Measurements from ENCODE around the gene THAP10. TPM values are rescaled to one million over a fixed set of nuclear protein-coding genes. Genes with fewer than 3 reads are reported as not detected.

The THAP10 gene
- total RNA-seq, 4 donors from 2014 or later: 1.5 to 4.6 (median 2.7) TPM

DNA sequence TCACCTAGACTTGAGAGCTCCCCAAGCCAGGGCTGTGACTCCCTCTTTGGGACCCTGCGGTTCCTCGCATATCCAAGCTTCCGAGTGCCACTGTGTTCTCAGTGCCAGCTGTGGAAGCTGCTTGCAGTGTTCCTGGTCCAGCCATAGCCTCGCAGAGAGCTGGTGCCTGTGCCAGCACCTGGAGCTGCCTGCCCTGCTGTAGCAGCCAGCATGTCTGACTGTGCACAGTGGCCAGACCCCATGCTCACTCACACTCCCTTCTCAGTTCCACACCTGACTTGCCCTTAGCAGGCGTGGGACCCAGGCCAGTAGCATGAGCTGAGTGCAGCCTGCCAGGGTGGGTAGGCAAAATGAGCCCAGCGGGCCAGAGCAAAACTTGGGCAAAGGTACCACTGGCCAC, 25.7 kb upstream of the THAP10 start:
- no peaks in the 10 kb centered on the region for H3K27me3 ChIP-seq
- no peaks in the 10 kb centered on the region for H3K4me1 ChIP-seq
- no peaks in the 10 kb centered on the region for H3K9me3 ChIP-seq
- TF ChIP-seq POLR2A (IDR thresholded peaks at IDR 0.05) (no peak), CTCF (IDR thresholded peaks at IDR 0.05) (no peak), EP300 (IDR thresholded peaks at IDR 0.05) (no peak), POLR2AphosphoS5 (IDR thresholded peaks at IDR 0.05) (no peak)
- ATAC-seq: no peak
- peaks cover 0 to 17% of the 10 kb centered on the region in 2 donors for H3K36me3 ChIP-seq
- H3K27ac ChIP-seq: no peak overlapping the region
- 93% methylated on average over 3 of the region's 6 CpGs; no CpG with 5 or more reads in 1 of the 2 donors for WGBS, 2 donors (ENCODE audit: low coverage in 1 of 2)
- H3K4me3 ChIP-seq: no peak overlapping the region

GRCh38 chr15:70916531-70916930, 24.3 kb upstream of the THAP10 start:
- no peak overlapping the region for H3K4me3 ChIP-seq
- H3K9me3 ChIP-seq: no peaks in the 10 kb centered on the region
- TF ChIP-seq POLR2AphosphoS5 (IDR thresholded peaks at IDR 0.05) (no peak), CTCF (IDR thresholded peaks at IDR 0.05) (no peak), EP300 (IDR thresholded peaks at IDR 0.05) (no peak), POLR2A (IDR thresholded peaks at IDR 0.05) (no peak)
- ATAC-seq: no peak
- WGBS, 2 donors (ENCODE audit: low coverage in 1 of 2): 100% methylated on average over 1 of the region's 10 CpGs; no CpG with 5 or more reads in 1 of the 2 donors
- H3K27ac ChIP-seq: no peak overlapping the region
- peaks cover 0 to 24% of the 10 kb centered on the region in 2 donors for H3K36me3 ChIP-seq
- H3K27me3 ChIP-seq: no peaks in the 10 kb centered on the region
- no peaks in the 10 kb centered on the region for H3K4me1 ChIP-seq

- H3K4me1 ChIP-seq: no peaks in the 10 kb centered on the region
- no peak for ATAC-seq
- peaks cover 0 to 11% (median 0%) of the 10 kb centered on the region in 3 donors for H3K9me3 ChIP-seq
- TF ChIP-seq CTCF (IDR thresholded peaks at IDR 0.05): no peak
- no peak for TF ChIP-seq POLR2A (IDR thresholded peaks at IDR 0.05)
- TF ChIP-seq EP300 (IDR thresholded peaks at IDR 0.05): no peak
- TF ChIP-seq POLR2AphosphoS5 (IDR thresholded peaks at IDR 0.05): no peak
- H3K27ac ChIP-seq: no peak overlapping the region
- 76 to 100% methylated on average over 1 of the region's 1 CpG for WGBS, 2 donors (ENCODE audit: low coverage in 1 of 2)
- H3K36me3 ChIP-seq: peaks cover 0 to 47% of the 10 kb centered on the region in 2 donors
- no peaks in the 10 kb centered on the region for H3K27me3 ChIP-seq
- H3K4me3 ChIP-seq: no peak overlapping the region
Measured at GRCh38 chr15:70912187-70912586, 20.0 kb upstream of the THAP10 start.

DNA sequence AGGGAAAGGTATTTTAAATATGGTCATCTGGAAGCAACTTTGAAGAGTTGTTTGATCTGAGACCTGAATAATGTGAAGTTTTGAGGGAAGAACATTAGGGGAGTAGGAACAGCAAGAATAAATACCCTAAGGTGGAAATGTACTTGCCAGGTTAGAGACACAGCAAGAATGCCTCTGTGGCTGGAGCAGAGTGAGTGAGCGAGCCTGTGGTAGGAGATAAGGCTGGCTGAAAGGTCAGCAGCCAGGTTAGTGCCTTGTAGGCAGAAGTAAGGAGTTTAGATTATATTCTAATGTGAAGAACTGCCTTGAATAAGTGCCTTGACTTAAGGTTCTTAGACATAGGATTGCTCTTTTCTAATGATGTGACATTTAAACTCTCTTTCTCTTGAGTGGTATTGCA, 18.7 kb upstream of the THAP10 start:
- Histone ChIP-seq H3K36me3 (peaks cover 0 to 53% of the 10 kb centered on the region in 2 donors), H3K4me1 (no peaks in the 10 kb centered on the region), H3K27ac (no peak overlapping the region), H3K9me3 (peaks cover 0 to 11% (median 0%) of the 10 kb centered on the region in 3 donors), H3K4me3 (no peak overlapping the region), H3K27me3 (no peaks in the 10 kb centered on the region)
- WGBS, 2 donors (ENCODE audit: low coverage in 1 of 2): 93 to 100% methylated on average over 1 of the region's 1 CpG
- no peak for TF ChIP-seq POLR2A (IDR thresholded peaks at IDR 0.05)
- no peak for ATAC-seq

- 96 to 100% methylated on average over 2 to 5 of the region's 5 CpGs for WGBS, 2 donors (ENCODE audit: low coverage in 1 of 2)
- Histone ChIP-seq H3K4me1 (no peaks in the 10 kb centered on the region), H3K9me3 (peaks cover 0 to 11% (median 0%) of the 10 kb centered on the region in 3 donors), H3K27me3 (no peaks in the 10 kb centered on the region), H3K36me3 (peaks cover 0 to 54% of the 10 kb centered on the region in 2 donors), H3K27ac (no peak overlapping the region), H3K4me3 (no peak overlapping the region)
- ATAC-seq: no peak
- TF ChIP-seq POLR2A (IDR thresholded peaks at IDR 0.05): no peak
- TF ChIP-seq CTCF (IDR thresholded peaks at IDR 0.05): no peak
- no peak for TF ChIP-seq POLR2AphosphoS5 (IDR thresholded peaks at IDR 0.05)
- TF ChIP-seq EP300 (IDR thresholded peaks at IDR 0.05): no peak
Measured at GRCh38 chr15:70907784-70908471, 15.7 kb upstream of the THAP10 start.
